ENCODE measurements around the gene SLC9A2.
A peak's percentile ranks its signal among the peaks of the same experiment; 100 is the strongest.

DNA sequence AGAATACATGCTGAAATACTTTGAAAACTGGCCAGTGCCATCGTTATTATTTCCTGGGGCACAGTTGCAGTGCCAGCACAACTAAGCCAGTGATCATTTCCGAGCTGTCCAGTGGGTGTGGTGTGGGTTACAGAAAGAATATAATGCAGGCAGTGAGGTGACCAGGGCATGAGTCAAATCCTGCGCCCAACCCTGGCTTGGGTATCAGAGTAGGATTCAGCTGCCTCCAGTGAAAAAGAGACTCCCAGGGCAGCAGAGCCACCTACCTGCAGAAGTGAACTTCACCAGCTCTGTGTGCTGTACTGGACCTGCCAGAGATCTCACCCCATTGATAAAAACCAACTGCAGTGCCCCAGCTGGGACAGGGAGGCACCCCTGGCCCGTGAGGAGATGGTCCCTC, 18.0 kb downstream of the SLC9A2 start:
- TF ChIP-seq EP300 (IDR thresholded peaks at IDR 0.05; ENCODE audit: low read depth) (no peak), POLR2AphosphoS5 (IDR thresholded peaks at IDR 0.05) (peak in 2 of 3 donors; percentile 13 to 62), POLR2A (IDR thresholded peaks at IDR 0.05) (no peak)
- TF ChIP-seq, protein P1, sequence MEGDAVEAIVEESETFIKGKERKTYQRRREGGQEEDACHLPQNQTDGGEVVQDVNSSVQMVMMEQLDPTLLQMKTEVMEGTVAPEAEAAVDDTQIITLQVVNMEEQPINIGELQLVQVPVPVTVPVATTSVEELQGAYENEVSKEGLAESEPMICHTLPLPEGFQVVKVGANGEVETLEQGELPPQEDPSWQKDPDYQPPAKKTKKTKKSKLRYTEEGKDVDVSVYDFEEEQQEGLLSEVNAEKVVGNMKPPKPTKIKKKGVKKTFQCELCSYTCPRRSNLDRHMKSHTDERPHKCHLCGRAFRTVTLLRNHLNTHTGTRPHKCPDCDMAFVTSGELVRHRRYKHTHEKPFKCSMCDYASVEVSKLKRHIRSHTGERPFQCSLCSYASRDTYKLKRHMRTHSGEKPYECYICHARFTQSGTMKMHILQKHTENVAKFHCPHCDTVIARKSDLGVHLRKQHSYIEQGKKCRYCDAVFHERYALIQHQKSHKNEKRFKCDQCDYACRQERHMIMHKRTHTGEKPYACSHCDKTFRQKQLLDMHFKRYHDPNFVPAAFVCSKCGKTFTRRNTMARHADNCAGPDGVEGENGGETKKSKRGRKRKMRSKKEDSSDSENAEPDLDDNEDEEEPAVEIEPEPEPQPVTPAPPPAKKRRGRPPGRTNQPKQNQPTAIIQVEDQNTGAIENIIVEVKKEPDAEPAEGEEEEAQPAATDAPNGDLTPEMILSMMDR (IDR thresholded peaks at IDR 0.05) = peak in 3 of 5 experiments; percentile 29 to 47 (median 38)
